Right atrium auricular region (tissue), 2 donors: ENCODE data around the gene ACSF3. TPM values are rescaled to one million over a fixed set of nuclear protein-coding genes. Genes with fewer than 3 reads are reported as not detected.

Experiments used
- DNase-seq: peaks from one replicate; pipeline ENCODE4 v3.0.0-alpha.2; 2019; ENCODE audit warnings: low spot score
- H3K27ac ChIP-seq, 2 donors: fragments of 200-600 bp; sonication (generic); 1 replicate in 1 of 2; 2 replicates in 1 of 2; pipeline ENCODE4 v1.5.1; 2016 to 2019
- H3K27me3 ChIP-seq, 2 donors: fragments of 200-600 bp; sonication (generic); one replicate each; pipeline versions ENCODE4 v1.5.1 to v1.6.0; 2017 to 2019
- H3K36me3 ChIP-seq: fragments of 200-600 bp; sonication (generic); one replicate; pipeline ENCODE4 v1.5.1; 2016
- H3K4me1 ChIP-seq, 2 donors: fragments of 200-600 bp; sonication (generic); one replicate each; pipeline versions ENCODE4 v1.5.1 to v1.6.0; 2017 to 2019
- H3K4me3 ChIP-seq, 2 donors: fragments of 200-600 bp; sonication (generic); 1 replicate in 1 of 2; 2 replicates in 1 of 2; pipeline ENCODE4 v1.5.1; 2017 to 2019; ENCODE audit warnings: mild to moderate bottlenecking in 1 of 2, moderate library complexity in 1 of 2
- H3K9me3 ChIP-seq, 2 donors: fragments of 200-600 bp; sonication (generic); one replicate each; pipeline ENCODE4 v1.5.1; 2019
- CTCF ChIP-seq, 2 donors: fragments of 200-600 bp; sonication (generic); IDR thresholded peaks; one replicate each; pipeline ENCODE4 v1.5.1; 2019; ENCODE audit warnings: antibody characterized with exemption in 2 of 2
- total RNA-seq, 2 donors: library from RNA; depleted of rRNA; stranded (reverse); fragments of >200 nt; gene quantifications; one replicate each; pipeline ENCODE4 v1.1.0, GENCODE V29; 2016

The ACSF3 gene
- total RNA-seq, 2 donors from 2014 or later = 13.4 to 15.9 TPM

DNA sequence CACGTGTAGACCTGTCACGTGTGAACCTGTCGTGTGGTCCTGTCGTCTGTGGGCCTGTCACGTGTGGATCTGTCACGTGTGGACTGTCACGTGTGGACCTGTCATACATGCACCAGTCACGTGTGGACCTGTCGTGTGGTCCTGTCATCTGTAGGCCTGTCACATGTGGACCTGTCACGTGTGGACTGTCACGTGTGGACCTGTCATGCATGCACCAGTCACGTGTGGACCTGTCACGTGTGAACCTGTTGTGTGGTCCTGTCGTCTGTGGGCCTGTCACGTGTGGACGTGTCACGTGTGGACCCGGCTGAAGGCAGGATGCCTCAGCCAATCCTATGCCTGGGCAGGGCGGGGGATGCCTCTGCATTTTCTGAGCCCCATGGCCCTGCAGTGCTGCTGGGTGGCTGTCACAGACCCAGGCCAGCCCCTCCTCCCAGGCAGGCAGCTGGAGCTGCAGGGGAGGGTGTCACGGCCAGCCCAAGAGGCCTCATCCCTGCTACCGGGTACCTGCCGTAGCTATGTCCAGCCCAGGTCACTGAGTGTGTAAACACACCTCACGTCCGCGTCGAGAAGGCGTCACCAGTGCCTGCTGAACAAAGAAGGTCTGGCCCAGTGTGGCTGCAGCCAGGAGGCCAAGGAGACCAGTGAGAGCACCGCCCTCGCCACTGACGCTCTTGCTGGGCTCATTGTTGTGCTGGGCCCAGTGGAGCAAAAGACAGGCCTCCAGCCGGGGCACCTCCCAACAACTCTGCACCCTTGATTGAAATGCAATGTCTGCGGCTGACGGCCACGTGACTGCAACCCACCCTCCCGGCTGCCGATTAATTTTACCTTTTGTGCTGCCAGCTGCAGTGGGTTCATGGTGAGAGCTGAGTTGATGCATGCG is 18.6 kb upstream of the ACSF3 start:
- no peak for TF ChIP-seq CTCF (IDR thresholded peaks at IDR 0.05)
- Histone ChIP-seq H3K9me3 (no peaks in the 10 kb centered on the region), H3K4me1 (no peaks in the 10 kb centered on the region), H3K4me3 (no peak overlapping the region), H3K27me3 (no peaks in the 10 kb centered on the region), H3K36me3 (no peaks in the 10 kb centered on the region), H3K27ac (no peak overlapping the region)
- DNase-seq = no peak

GRCh38 chr16:89076159-89076558 is 17.5 kb upstream of the ACSF3 start:
- no peak for DNase-seq

GRCh38 chr16:89077076-89077475 is 16.6 kb upstream of the ACSF3 start:
- no peak for TF ChIP-seq CTCF (IDR thresholded peaks at IDR 0.05)
- no peak for DNase-seq
- no peaks in the 10 kb centered on the region for H3K36me3 ChIP-seq
- H3K27ac ChIP-seq = no peak overlapping the region
- no peaks in the 10 kb centered on the region for H3K9me3 ChIP-seq
- no peak overlapping the region for H3K4me3 ChIP-seq
- H3K4me1 ChIP-seq = no peaks in the 10 kb centered on the region
- no peaks in the 10 kb centered on the region for H3K27me3 ChIP-seq

More at GRCh38 chr16:89076159-89076558, 17.5 kb upstream of the ACSF3 start:
- Histone ChIP-seq H3K9me3 (no peaks in the 10 kb centered on the region), H3K27ac (no peak overlapping the region), H3K36me3 (no peaks in the 10 kb centered on the region), H3K4me1 (no peaks in the 10 kb centered on the region), H3K4me3 (no peak overlapping the region), H3K27me3 (no peaks in the 10 kb centered on the region)
- no peak for TF ChIP-seq CTCF (IDR thresholded peaks at IDR 0.05)

GRCh38 chr16:89078172-89078571 is 15.5 kb upstream of the ACSF3 start:
- H3K4me3 ChIP-seq = no peak overlapping the region
- no peak overlapping the region for H3K27ac ChIP-seq
- no peaks in the 10 kb centered on the region for H3K27me3 ChIP-seq
- H3K36me3 ChIP-seq = no peaks in the 10 kb centered on the region
- no peak for DNase-seq
- H3K4me1 ChIP-seq = no peaks in the 10 kb centered on the region
- TF ChIP-seq CTCF (IDR thresholded peaks at IDR 0.05) = no peak
- no peaks in the 10 kb centered on the region for H3K9me3 ChIP-seq

GRCh38 chr16:89079434-89079980 is 14.1 kb upstream of the ACSF3 start:
- no peaks in the 10 kb centered on the region for H3K9me3 ChIP-seq
- H3K4me3 ChIP-seq = no peak overlapping the region
- TF ChIP-seq CTCF (IDR thresholded peaks at IDR 0.05) = no peak
- no peaks in the 10 kb centered on the region for H3K36me3 ChIP-seq
- no peaks in the 10 kb centered on the region for H3K4me1 ChIP-seq
- no peaks in the 10 kb centered on the region for H3K27me3 ChIP-seq
- H3K27ac ChIP-seq = no peak overlapping the region
- no peak for DNase-seq
